ENCODE results near the gene SCN9A.

DNA sequence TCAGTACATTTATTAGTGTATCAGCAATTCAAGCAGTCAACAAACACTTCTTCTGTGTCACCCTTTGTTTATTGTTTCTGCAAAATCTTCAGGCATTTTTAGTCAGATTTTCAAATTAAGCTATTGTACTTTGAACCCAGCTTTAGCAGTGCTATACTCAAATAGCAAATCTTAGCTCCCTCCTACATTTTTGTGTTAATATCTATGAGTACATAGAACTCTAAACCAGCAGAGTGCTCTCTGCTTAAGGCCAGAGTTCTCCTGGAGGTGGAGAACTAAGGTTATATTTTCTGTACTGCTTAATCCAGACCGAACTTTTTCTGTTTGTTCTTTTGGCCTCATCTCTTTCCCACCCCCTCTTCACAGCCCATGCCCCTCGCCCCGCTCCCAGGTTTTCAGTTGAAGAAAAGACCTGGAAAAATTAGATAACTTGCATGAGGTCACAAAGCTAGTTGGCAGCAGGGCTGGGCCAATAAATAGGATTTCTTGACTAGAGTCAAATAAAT is 218.7 kb downstream of the SCN9A start:
- TF ChIP-seq, protein P1, sequence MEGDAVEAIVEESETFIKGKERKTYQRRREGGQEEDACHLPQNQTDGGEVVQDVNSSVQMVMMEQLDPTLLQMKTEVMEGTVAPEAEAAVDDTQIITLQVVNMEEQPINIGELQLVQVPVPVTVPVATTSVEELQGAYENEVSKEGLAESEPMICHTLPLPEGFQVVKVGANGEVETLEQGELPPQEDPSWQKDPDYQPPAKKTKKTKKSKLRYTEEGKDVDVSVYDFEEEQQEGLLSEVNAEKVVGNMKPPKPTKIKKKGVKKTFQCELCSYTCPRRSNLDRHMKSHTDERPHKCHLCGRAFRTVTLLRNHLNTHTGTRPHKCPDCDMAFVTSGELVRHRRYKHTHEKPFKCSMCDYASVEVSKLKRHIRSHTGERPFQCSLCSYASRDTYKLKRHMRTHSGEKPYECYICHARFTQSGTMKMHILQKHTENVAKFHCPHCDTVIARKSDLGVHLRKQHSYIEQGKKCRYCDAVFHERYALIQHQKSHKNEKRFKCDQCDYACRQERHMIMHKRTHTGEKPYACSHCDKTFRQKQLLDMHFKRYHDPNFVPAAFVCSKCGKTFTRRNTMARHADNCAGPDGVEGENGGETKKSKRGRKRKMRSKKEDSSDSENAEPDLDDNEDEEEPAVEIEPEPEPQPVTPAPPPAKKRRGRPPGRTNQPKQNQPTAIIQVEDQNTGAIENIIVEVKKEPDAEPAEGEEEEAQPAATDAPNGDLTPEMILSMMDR (IDR thresholded peaks at IDR 0.05; ENCODE audit: insufficient read depth, low read length): no peak
- TF ChIP-seq, protein P2, sequence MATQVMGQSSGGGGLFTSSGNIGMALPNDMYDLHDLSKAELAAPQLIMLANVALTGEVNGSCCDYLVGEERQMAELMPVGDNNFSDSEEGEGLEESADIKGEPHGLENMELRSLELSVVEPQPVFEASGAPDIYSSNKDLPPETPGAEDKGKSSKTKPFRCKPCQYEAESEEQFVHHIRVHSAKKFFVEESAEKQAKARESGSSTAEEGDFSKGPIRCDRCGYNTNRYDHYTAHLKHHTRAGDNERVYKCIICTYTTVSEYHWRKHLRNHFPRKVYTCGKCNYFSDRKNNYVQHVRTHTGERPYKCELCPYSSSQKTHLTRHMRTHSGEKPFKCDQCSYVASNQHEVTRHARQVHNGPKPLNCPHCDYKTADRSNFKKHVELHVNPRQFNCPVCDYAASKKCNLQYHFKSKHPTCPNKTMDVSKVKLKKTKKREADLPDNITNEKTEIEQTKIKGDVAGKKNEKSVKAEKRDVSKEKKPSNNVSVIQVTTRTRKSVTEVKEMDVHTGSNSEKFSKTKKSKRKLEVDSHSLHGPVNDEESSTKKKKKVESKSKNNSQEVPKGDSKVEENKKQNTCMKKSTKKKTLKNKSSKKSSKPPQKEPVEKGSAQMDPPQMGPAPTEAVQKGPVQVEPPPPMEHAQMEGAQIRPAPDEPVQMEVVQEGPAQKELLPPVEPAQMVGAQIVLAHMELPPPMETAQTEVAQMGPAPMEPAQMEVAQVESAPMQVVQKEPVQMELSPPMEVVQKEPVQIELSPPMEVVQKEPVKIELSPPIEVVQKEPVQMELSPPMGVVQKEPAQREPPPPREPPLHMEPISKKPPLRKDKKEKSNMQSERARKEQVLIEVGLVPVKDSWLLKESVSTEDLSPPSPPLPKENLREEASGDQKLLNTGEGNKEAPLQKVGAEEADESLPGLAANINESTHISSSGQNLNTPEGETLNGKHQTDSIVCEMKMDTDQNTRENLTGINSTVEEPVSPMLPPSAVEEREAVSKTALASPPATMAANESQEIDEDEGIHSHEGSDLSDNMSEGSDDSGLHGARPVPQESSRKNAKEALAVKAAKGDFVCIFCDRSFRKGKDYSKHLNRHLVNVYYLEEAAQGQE (IDR thresholded peaks at IDR 0.05; ENCODE audit: insufficient replicate concordance, low read depth): no peak
- TF ChIP-seq POLR2AphosphoS5 (IDR thresholded peaks at IDR 0.05; ENCODE audit: low read depth): no peak
- no peak for TF ChIP-seq SPI1 (IDR thresholded peaks at IDR 0.05; ENCODE audit: borderline replicate concordance, low read depth)
